Measurements from ENCODE around the gene MRAP. TPM values are rescaled to one million over a fixed set of nuclear protein-coding genes. Genes with fewer than 3 reads are reported as not detected.

MRAP gene
- total RNA-seq, result 3.9 TPM

DNA sequence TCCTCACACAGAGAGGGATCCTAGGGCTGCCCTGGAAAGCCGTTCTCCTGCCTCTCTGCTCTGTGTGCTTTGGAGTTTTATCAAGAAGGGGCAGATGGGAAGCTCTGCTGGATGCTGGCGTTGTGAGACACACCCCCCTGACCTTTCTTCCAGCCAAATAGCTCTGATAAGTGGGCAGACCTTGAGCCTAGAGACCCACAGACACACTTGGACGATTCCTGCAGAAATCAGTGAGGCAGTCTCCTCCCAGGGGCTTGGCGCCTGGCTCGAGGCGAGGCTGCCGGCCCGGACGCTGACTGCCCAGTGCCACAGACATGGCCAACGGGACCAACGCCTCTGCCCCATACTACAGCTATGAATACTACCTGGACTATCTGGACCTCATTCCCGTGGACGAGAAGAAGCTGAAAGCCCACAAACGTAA, at the start of gene MRAP:
TSS of gene MRAP (plus strand) at position 198 of the 424 bp plus-strand sequence. CDS start at position 315, 117 bp downstream.
- H3K27ac ChIP-seq, result peak within 1 kb of the TSS; percentile 61
- DNase-seq (ENCODE audit: extremely low spot score in 2 of 2), result peak in 1 of 2 donors; percentile 56
- TF ChIP-seq POLR2AphosphoS5 (IDR thresholded peaks at IDR 0.05; ENCODE audit: insufficient read depth in 1 of 2, low read depth in 1 of 2), result no peak
- TF ChIP-seq, protein P1, sequence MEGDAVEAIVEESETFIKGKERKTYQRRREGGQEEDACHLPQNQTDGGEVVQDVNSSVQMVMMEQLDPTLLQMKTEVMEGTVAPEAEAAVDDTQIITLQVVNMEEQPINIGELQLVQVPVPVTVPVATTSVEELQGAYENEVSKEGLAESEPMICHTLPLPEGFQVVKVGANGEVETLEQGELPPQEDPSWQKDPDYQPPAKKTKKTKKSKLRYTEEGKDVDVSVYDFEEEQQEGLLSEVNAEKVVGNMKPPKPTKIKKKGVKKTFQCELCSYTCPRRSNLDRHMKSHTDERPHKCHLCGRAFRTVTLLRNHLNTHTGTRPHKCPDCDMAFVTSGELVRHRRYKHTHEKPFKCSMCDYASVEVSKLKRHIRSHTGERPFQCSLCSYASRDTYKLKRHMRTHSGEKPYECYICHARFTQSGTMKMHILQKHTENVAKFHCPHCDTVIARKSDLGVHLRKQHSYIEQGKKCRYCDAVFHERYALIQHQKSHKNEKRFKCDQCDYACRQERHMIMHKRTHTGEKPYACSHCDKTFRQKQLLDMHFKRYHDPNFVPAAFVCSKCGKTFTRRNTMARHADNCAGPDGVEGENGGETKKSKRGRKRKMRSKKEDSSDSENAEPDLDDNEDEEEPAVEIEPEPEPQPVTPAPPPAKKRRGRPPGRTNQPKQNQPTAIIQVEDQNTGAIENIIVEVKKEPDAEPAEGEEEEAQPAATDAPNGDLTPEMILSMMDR (IDR thresholded peaks at IDR 0.05), result no peak
- TF ChIP-seq POLR2A (IDR thresholded peaks at IDR 0.05), result no peak
- no peak within 1 kb of the TSS for H3K4me3 ChIP-seq
- no peaks in the 10 kb centered on the region for H3K9me3 ChIP-seq
- no peaks in the 10 kb centered on the region for H3K36me3 ChIP-seq
- H3K4me1 ChIP-seq, result no peaks in the 10 kb centered on the region
- intact Hi-C loops (cut with DNase I), result no loop called here
- H3K27me3 ChIP-seq, result no peaks in the 10 kb centered on the region

DNA sequence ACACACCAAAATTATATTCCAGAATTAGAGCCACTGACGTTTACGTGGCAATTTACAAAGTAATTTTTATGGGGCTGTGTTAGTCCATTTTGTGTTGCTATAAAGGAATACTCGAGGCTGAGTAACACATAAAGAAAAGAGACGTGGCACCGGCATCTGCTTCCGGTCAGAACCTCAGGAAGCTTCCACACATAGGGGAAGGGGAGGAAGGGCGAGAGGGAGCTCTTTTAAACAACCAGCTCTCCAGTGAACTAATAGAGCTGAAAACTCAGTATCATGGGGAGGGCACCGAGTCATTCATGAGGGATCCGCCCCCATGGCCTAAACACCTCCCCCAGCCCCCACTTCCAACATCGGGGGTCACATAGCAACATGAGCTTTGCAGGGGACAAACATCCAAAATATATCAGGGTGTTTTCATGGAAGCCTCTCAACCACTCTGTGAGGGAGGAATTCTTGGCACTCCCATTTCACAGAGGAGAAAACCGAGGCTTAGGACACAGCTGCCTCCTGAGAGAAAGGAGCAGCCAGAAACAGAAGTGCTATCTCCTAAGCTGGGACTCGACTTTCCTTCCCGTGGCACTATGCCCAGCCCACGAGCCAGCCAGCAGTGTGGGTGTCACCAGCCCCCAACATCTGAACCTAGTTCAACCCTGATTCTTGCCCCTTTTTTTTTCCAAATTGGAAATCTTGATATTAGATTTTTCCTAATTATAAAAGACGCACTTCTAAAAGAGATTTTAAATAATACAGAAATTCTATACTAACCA, 49.0 kb upstream of the MRAP start:
- intact Hi-C loops (cut with DNase I), result no loop called here
- DNase-seq (ENCODE audit: extremely low spot score in 2 of 2), result no peak
- Histone ChIP-seq H3K4me3 (no peak overlapping the region), H3K27me3 (no peaks in the 10 kb centered on the region), H3K27ac (no peak overlapping the region), H3K4me1 (no peaks in the 10 kb centered on the region), H3K36me3 (no peaks in the 10 kb centered on the region), H3K9me3 (no peaks in the 10 kb centered on the region)
- TF ChIP-seq POLR2AphosphoS5 (IDR thresholded peaks at IDR 0.05; ENCODE audit: insufficient read depth in 1 of 2, low read depth in 1 of 2), result no peak
- no peak for TF ChIP-seq POLR2A (IDR thresholded peaks at IDR 0.05)
- TF ChIP-seq, protein P1 (IDR thresholded peaks at IDR 0.05), result no peak

DNA sequence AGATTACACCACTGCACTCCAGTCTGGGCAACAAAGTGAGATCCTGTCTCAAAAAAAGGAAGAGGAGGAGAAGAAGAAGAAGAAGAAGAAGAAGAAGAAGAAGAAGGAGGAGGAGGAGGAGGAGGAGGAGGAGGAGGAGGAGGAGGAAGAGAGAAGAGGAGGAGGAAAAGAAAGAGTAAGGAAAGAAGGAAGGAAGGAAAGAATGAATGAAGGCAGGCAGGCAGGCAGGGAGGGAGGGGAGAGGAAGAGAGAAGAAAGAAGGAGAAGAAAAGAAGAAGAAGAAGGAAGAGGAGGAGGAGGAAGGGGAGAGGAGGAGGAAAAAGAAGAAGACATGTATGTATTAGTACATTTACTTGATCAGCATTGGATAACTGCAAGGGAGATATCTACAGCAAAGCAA, 46.5 kb upstream of the MRAP start:
- Histone ChIP-seq H3K27me3 (no peaks in the 10 kb centered on the region), H3K27ac (no peak overlapping the region), H3K4me1 (peaks cover 14% of the 10 kb centered on the region), H3K36me3 (no peaks in the 10 kb centered on the region), H3K9me3 (no peaks in the 10 kb centered on the region), H3K4me3 (no peak overlapping the region)
- no peak for DNase-seq (ENCODE audit: extremely low spot score in 2 of 2)
- intact Hi-C loops (cut with DNase I), result no loop called here
- TF ChIP-seq POLR2A (IDR thresholded peaks at IDR 0.05) (no peak), POLR2AphosphoS5 (IDR thresholded peaks at IDR 0.05; ENCODE audit: insufficient read depth in 1 of 2, low read depth in 1 of 2) (no peak)
- TF ChIP-seq, protein P1 (IDR thresholded peaks at IDR 0.05), result no peak

DNA sequence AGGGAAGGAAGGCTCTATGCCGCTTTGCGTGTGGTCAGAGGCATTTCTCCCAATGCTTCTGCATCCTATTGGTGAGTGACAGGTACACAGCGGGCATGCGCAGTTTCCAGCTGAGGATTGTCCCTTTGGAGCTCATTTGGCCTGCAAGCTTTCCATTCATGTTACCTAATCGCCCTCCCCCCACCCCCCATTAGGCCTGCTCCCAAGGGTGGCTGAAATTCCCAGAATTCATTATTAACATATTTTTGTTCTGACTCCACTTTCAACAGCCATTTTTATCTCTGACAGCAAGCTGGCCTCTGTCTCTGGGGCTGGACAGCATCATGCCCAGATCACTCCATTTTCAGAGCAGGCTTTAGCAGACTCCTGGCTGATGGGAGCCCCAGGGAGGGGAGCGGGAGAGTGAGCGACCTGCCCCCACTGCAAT, 45.4 kb upstream of the MRAP start:
- Histone ChIP-seq H3K4me3 (no peak overlapping the region), H3K36me3 (no peaks in the 10 kb centered on the region), H3K4me1 (peaks cover 20% of the 10 kb centered on the region), H3K27ac (no peak overlapping the region), H3K27me3 (no peaks in the 10 kb centered on the region), H3K9me3 (no peaks in the 10 kb centered on the region)
- DNase-seq (ENCODE audit: extremely low spot score in 2 of 2), result no peak
- intact Hi-C loops (cut with DNase I), result no loop called here
- TF ChIP-seq, protein P1 (IDR thresholded peaks at IDR 0.05), result no peak
- TF ChIP-seq POLR2A (IDR thresholded peaks at IDR 0.05) (no peak), POLR2AphosphoS5 (IDR thresholded peaks at IDR 0.05; ENCODE audit: insufficient read depth in 1 of 2, low read depth in 1 of 2) (no peak)

DNA sequence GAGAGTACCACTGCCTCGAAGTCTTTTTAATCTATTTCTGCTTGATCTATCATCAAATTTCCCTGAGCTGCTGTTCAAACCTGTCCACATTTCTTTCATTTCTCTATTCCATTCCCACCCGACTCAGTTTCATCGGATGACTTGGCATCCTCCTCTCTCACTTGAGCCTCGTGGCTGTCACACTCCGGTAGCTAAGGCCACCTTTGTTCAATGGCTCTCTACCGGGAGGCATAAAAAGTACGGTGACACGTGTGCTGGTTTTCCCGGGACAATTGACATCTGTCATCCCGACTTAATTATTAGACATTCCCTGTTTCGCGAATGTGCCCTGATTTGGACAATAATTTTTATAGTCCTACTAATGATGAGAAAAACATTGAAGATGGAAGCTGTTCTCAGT, 42.4 kb upstream of the MRAP start:
- H3K4me1 ChIP-seq, result peaks cover 20% of the 10 kb centered on the region
- H3K36me3 ChIP-seq, result no peaks in the 10 kb centered on the region
- no peaks in the 10 kb centered on the region for H3K27me3 ChIP-seq
- TF ChIP-seq POLR2A (IDR thresholded peaks at IDR 0.05) (no peak), POLR2AphosphoS5 (IDR thresholded peaks at IDR 0.05; ENCODE audit: insufficient read depth in 1 of 2, low read depth in 1 of 2) (no peak)
- TF ChIP-seq, protein P1 (IDR thresholded peaks at IDR 0.05), result no peak
- DNase-seq (ENCODE audit: extremely low spot score in 2 of 2), result no peak
- peak overlapping the region; percentile 18 for H3K27ac ChIP-seq
- intact Hi-C loops (cut with DNase I), result loop anchor here (5.0 kb wide), 1 partner anchor 384 kb away; the partner anchor contains the start of gene HUNK
- no peak overlapping the region for H3K4me3 ChIP-seq
- no peaks in the 10 kb centered on the region for H3K9me3 ChIP-seq

Data from vagina (tissue), 2 donors.